Renal cortex interstitium (tissue), 15 donors: ENCODE data around the gene HLX. TPM values are rescaled to one million over a fixed set of nuclear protein-coding genes. Genes with fewer than 3 reads are reported as not detected.

Source experiments
- DNase-seq, 11 donors: peaks; one replicate each; pipeline ENCODE4 v3.0.0-alpha.2; 2013; ENCODE audit warnings: low read depth in 9 of 11, low spot score in 4 of 11; ENCODE audit errors: extremely low read depth in 1 of 11
- long read RNA-seq, 16 experiments: transcript quantifications; one replicate each; lab custom pipeline, GENCODE V29; 2026
- polyA plus RNA-seq, 3 donors: library from polyadenylated mRNA; unstranded; fragments of 120-200 nt; gene quantifications; one replicate each; pipeline ENCODE4 v1.2.1, GENCODE V29; 2013; ENCODE audit not compliant: insufficient read length in 3 of 3

The HLX gene, protein sequence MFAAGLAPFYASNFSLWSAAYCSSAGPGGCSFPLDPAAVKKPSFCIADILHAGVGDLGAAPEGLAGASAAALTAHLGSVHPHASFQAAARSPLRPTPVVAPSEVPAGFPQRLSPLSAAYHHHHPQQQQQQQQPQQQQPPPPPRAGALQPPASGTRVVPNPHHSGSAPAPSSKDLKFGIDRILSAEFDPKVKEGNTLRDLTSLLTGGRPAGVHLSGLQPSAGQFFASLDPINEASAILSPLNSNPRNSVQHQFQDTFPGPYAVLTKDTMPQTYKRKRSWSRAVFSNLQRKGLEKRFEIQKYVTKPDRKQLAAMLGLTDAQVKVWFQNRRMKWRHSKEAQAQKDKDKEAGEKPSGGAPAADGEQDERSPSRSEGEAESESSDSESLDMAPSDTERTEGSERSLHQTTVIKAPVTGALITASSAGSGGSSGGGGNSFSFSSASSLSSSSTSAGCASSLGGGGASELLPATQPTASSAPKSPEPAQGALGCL
- polyA plus RNA-seq = 10 to 100 TPM in 2 of 3 donors, 1 to 10 TPM in 1; 8.6 to 12.0 (median 10.7) TPM
- long read RNA-seq, donor 1, full-length matches to known transcripts = 10 of 10 reads
- long read RNA-seq, donor 1, partial matches to known transcripts = 0 of 10 reads
- long read RNA-seq, donor 1, other reads (novel, unspliced or antisense) = 0 of 10 reads
- long read RNA-seq, donor 2, full-length matches to known transcripts = 18 of 18 reads
- long read RNA-seq, donor 2, partial matches to known transcripts = 0 of 18 reads
- long read RNA-seq, donor 2, other reads (novel, unspliced or antisense) = 0 of 18 reads
- long read RNA-seq, donor 3, full-length matches to known transcripts = 11 of 11 reads
- long read RNA-seq, donor 3, partial matches to known transcripts = 0 of 11 reads
- long read RNA-seq, donor 3, other reads (novel, unspliced or antisense) = 0 of 11 reads
- long read RNA-seq, donor 4, full-length matches to known transcripts = 7 of 7 reads
- long read RNA-seq, donor 4, partial matches to known transcripts = 0 of 7 reads
- long read RNA-seq, donor 4, other reads (novel, unspliced or antisense) = 0 of 7 reads
- long read RNA-seq, donor 5 = 0 reads
- long read RNA-seq, donor 6, full-length matches to known transcripts = 14 of 14 reads
- long read RNA-seq, donor 6, partial matches to known transcripts = 0 of 14 reads
- long read RNA-seq, donor 6, other reads (novel, unspliced or antisense) = 0 of 14 reads
- long read RNA-seq, donor 7, full-length matches to known transcripts = 6 of 6 reads
- long read RNA-seq, donor 7, partial matches to known transcripts = 0 of 6 reads
- long read RNA-seq, donor 7, other reads (novel, unspliced or antisense) = 0 of 6 reads
- long read RNA-seq, donor 8, full-length matches to known transcripts = 10 of 10 reads
- long read RNA-seq, donor 8, partial matches to known transcripts = 0 of 10 reads
- long read RNA-seq, donor 8, other reads (novel, unspliced or antisense) = 0 of 10 reads
- long read RNA-seq, donor 9, full-length matches to known transcripts = 6 of 6 reads
- long read RNA-seq, donor 9, partial matches to known transcripts = 0 of 6 reads
- long read RNA-seq, donor 9, other reads (novel, unspliced or antisense) = 0 of 6 reads
- long read RNA-seq, donor 10, full-length matches to known transcripts = 8 of 8 reads
- long read RNA-seq, donor 10, partial matches to known transcripts = 0 of 8 reads
- long read RNA-seq, donor 10, other reads (novel, unspliced or antisense) = 0 of 8 reads
- long read RNA-seq, donor 11, full-length matches to known transcripts = 17 of 17 reads
- long read RNA-seq, donor 11, partial matches to known transcripts = 0 of 17 reads
- long read RNA-seq, donor 11, other reads (novel, unspliced or antisense) = 0 of 17 reads
- long read RNA-seq, donor 12, full-length matches to known transcripts = 5 of 5 reads
- long read RNA-seq, donor 12, partial matches to known transcripts = 0 of 5 reads
- long read RNA-seq, donor 12, other reads (novel, unspliced or antisense) = 0 of 5 reads
- long read RNA-seq, donor 13, full-length matches to known transcripts = 13 of 13 reads
- long read RNA-seq, donor 13, partial matches to known transcripts = 0 of 13 reads
- long read RNA-seq, donor 13, other reads (novel, unspliced or antisense) = 0 of 13 reads
- long read RNA-seq, donor 14, full-length matches to known transcripts = 3 of 3 reads
- long read RNA-seq, donor 14, partial matches to known transcripts = 0 of 3 reads
- long read RNA-seq, donor 14, other reads (novel, unspliced or antisense) = 0 of 3 reads
- long read RNA-seq, donor 15, full-length matches to known transcripts = 8 of 8 reads
- long read RNA-seq, donor 15, partial matches to known transcripts = 0 of 8 reads
- long read RNA-seq, donor 15, other reads (novel, unspliced or antisense) = 0 of 8 reads
- long read RNA-seq, donor 16, full-length matches to known transcripts = 21 of 21 reads
- long read RNA-seq, donor 16, partial matches to known transcripts = 0 of 21 reads
- long read RNA-seq, donor 16, other reads (novel, unspliced or antisense) = 0 of 21 reads

DNA sequence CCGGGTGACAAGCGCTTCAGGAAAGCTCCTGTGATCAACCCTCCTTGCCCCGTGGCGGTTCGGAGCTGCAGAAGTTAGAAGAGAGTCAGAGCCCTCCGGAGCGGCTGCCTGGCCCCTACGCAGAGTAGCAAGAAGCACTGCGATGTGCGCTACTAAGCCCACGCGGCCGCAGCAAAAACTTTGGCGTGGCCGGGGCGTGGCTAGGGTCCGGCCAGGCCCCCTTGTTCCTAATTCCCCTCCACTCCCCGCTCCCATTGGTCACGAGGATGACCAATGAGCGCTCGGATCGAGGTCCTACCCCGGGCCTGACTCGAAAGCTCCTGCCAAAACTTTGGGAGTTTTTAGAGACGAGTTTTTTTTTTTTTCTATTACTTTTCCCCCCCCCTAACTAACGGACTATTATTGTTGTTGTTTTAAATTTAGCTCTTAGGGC, at the start of gene HLX:
HLX (plus strand) TSS at position 368 of the 433 bp plus-strand sequence. CDS start 415 bp downstream, outside the sequence.
- peak in 1 of 11 donors; percentile 53 for DNase-seq

DNA sequence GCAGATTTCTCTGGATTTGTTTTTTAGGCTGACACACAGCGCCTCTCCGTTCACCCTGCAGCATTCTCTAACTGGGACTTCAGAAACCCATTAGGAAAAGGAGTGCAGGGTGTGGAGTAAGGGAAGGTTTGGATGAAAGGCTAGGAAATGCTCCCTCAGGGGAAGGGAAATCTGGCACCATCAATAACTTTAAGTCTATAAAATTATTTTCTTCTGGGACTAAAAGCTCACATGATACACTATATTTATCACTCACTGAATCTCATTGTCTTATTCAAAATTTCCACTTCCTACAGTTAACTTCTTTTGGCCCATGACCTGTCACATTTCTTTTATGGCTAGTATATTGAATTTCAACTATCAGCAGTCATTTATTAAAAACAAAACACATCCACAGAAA, 45.8 kb upstream of the HLX start:
- DNase-seq = no peak

DNA sequence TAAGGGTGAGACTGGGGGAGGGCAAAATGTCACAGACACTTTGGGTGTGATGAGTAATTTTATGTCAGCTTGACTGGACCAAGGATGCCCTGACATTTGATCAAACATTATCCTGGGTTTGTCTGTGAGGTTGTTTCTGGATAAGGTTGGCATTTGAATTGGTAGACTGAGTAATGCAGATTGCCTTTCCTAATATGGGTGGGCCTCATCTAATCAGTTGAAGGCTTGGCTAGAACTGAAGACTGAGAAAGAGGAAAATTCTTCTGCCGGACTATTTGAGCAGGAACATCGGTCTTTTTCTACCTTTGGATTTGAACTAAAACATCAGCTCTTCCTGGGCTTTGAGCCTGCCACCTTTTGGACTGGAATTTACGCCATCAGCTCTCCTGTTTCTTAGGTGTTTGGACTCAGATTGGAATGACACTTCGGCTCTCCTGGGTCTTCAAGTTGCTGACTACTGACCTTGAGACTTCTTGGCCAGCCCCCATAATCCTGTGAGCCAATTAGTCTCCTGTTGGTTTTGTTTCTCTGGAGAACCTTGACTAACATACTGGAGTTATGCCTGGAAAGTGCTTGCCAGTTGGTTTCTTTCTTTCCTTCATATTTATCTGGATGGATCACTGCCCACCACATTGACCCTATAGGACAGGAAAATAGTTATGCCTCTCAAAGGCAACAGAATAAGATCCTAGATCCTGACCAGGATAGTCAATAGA, 44.9 kb upstream of the HLX start:
- DNase-seq = no peak

DNA sequence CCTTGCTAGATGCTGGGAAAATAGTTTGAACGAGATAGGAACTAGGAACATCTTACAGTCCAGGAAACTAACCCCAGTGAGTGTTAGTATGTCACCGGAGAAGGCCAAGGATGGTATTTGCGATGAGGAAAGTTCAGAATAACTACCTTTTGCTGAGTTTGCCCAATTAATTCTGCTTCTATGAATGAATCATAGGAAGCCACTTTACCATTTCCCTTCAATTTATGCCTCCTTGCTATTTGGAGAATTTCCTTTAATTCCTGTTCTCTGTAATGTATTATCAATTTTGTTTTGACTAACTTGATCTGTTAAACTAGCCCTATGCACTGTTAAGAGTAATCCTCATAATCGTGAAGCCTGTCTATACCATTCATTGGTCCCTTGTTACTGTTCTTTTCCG, 40.7 kb upstream of the HLX start:
- DNase-seq = no peak

DNA sequence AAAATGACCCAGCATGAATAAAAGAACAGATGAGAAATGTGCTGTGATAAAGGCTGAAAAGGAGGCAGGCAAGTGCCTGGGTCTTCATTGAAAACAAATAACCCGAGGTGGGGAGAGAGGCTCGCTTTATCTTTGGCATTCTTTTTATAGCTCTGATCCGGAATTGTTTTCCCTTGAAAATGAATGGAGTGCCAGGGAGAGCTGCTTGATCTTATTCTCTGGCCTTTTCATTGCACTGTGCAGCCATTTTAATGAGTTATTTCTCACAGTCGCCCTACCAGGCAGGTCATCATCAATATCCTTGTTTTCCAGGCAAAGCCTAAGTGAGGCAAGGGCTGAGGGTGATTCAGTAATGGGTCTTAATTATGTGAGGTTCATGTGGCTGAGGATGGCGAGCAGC, 39.8 kb upstream of the HLX start:
- DNase-seq = no peak

DNA sequence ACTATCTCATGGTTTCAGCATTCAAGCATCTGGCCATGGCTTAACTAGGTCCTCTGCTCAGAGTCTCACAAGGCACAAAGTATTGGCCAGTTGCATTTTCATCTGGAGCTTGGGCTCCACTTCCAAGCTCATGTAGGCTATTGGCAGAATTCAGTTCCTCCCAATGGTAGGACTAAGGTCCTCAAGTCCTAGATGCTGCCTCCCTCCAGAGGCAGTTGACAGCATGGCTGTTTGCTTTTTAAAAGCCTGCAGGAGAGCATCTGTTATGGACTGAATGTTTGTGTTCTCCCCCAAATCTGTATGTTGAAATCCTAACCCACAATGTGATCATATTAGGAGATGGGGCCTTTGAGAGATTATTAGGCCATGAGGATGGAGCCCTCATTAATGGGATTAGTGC, 38.0 kb upstream of the HLX start:
- DNase-seq = no peak

DNA sequence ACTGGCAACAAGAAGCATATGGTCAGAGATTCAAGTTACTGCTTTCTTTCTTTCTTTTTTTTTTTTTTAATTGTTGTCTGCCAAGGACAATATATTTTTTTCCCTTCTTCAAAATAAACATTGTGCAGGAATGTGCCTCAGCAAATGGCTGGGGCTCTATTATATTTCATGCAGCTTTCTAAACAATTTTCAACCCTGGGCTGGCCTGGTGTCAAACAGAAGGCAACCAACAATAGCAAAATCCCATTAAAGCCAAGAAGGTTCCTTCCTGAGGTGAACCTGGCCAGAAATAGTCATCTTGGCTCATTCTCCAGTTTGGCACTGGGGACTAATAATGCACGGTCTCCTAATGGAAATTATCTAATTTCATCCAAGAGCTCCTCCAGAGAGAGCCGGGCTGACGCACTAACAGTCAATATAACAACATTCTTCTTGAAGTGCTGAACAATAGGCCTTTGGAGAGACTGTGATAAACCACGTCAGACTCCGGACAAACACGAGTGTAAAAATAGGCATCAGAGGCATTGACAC, 35.7 kb upstream of the HLX start:
- peak in 7 of 11 donors; percentile 24 to 66 (median 39) for DNase-seq

DNA sequence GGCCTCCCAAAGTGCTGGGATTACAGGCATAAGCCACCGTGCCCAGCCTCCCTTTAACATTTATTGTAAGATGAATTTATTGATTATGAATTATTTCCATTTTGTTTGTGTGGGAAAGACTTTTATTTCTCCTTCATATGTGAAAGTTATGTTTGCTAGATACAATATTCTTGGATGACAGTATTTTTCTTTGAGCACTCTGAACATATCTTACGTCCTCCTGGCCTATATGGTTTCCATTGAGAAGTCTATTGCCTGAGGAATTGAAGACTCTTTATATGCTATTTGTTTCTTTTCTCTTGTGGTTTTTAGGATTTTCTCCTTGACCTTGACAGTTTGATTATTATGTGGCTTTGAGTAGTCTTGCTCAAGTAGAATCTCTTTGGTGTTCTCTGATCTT, 26.8 kb upstream of the HLX start:
- no peak for DNase-seq

DNA sequence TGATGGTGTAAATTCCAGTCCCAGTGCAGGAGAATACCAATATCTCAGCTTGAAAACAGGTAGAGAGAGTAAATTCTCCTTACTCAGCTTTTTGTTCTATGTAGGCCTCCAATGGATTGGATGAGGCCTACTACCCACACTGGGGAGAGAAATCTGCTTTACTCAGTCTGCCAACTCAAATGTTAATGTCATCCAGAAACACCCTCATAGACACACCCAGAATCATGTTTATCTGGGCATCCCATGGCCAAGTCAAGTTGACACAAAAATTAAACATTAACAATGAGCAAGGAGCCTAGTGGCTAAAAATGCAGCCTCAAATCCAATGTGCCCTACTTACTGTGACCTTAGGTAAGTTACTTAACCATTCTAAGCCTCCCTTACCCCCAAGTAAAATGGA, 6.9 kb upstream of the HLX start:
- no peak for DNase-seq

DNA sequence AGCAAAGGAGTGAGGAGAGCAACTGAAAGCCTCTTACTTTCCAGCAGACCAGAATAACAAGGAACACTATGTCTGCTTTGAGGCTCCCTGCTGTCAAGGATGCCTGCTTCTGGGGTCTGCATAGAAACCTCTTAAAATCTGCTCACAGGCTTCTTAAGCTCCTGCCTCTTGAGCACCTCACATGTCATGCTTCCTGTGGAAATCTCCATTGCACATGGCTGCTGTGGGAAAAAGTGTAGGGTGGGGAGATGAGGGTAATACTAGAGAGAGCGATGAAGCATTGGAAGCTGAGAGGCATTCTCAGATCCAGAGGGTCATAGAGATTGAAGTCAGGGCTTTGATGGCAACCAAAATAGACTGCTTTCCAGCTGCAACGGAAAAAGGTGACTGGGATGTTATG, 6.2 kb upstream of the HLX start:
- no peak for DNase-seq

DNA sequence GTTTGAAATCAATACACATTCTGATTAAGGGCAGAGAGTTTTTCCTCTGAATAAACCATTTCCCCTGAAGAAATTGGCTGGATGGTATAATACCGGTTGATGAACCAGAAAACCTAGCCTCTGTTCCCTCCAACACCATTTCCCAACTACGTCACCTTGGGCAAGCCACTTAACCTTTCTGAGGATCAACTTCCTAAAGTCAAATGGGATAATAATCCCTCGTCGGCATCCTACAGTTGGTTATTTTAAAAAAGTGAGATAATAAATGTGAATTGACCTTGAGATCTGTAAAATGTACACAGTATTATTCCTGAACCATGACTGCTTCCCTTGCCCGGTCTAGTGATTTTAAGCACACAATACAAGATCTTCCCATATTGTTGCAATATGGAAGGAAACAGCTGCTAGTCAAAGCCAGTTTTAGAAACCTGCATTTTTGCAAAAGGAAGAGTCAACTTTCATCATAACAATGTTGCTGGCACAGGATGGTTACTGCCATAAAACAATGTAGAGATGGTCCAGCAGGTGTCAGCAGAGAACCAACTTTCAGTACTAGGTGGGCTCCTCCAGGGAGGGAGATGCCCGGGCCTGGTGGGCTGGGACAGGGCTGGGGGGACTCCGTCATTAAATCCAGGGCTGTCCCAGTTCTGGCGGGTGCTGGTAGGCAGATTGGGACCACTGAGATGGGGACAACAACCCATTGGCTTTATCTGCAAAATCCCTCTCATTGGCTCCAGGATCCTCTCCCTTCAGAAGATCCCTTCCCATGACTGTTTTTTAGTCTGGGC, 5.2 kb upstream of the HLX start:
- DNase-seq = no peak

DNA sequence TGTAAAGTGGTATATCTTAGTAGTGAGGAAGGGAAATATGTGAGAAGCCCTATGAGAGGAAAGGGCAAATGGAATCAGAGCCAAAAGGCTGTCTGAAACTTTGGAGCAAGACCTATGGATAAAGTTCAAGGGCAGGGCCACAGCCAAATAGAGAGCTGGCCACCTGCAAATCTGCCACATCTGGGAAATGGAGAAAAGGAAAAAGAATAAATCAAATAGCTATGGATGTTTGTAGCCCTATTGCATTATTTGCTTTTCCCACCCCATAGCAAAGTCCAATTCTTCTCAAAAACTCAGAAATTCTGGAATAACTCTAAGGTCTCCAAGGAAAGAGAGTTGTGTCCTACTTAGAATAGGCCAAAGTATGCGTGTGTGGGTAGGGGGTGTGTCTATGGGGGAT, 4.0 kb upstream of the HLX start:
- no peak for DNase-seq

DNA sequence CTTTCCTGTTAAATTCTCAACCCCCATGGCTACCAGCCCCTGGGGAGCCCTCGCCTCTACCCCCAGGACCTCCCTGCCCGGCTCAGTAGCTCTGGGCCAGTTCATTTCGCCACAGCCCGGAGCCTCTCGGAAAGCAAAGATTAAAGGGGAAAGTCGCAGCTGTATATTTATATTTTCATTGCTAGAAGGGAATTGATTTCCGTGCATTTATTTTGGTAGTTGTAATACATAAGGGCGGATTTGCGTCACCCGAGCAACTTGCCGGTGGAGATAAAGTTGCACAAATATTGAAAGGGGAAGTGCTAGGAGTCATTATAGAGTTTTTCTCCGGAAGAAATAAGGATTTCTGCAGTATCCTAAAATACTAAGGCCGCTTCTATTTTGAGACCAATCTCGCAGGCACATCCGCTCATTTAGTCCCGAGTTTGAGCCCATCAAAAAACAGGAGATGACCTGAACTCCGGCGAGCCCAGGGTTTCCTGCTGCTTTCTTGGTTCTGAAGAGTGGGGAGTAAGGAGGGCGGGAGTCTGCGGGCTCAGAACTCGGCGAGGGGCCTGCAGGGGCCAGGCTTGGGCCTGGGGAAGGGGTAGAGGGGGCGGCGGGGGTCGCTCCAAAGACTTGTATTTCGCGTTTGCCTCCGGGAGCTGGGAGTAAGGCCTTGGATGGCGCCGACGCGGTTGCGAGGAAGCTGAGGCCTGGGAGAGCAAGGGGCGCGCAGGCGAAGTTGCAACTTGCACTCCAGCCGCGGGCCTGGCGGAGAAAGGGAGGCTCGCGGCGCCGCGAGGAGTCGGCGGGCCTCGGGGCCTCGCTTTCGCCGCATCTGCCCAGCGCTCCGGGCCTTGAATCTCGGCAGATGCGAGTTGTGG, 2.5 kb upstream of the HLX start:
- DNase-seq = no peak

DNA sequence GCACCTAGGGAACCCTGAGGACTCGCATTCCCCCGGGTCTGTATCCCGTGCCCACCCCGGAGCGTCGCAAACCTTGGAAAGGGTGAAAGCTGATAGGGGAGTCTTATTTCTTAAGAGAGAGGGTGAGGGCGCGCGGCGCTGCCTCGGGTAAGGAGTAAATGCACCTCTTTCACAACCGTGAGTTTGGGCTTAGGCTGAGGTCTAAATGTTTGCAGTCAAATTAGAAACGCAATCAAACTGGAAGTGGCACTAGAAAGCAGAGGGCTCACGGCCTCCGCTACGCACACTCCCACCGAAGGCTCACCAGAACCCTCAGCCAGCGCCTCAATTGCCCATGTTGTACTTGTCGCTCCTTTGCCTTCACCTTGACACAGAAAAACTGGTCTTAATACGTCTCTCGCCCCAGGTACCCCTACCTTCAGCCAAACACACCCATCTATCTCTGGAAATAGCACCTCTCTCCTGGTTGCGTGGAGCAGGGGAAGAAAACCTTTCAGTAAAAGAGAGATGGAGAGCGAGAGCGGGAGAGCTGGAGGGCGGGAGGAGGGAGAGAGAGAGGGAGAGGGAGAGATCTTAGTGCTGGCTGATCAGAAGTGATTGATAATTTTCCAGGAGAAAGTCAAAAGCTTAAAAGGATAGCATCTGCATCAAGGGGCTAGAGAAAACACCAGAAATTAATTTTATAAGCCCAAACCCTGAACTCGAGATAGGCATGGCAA, 1.7 kb upstream of the HLX start:
- no peak for DNase-seq
